Measurements from ENCODE around the gene IGLON5. TPM values are rescaled to one million over a fixed set of nuclear protein-coding genes. Genes with fewer than 3 reads are reported as not detected.

The IGLON5 gene
- polyA plus RNA-seq (ENCODE audit: insufficient read length) = 0.10 TPM

DNA sequence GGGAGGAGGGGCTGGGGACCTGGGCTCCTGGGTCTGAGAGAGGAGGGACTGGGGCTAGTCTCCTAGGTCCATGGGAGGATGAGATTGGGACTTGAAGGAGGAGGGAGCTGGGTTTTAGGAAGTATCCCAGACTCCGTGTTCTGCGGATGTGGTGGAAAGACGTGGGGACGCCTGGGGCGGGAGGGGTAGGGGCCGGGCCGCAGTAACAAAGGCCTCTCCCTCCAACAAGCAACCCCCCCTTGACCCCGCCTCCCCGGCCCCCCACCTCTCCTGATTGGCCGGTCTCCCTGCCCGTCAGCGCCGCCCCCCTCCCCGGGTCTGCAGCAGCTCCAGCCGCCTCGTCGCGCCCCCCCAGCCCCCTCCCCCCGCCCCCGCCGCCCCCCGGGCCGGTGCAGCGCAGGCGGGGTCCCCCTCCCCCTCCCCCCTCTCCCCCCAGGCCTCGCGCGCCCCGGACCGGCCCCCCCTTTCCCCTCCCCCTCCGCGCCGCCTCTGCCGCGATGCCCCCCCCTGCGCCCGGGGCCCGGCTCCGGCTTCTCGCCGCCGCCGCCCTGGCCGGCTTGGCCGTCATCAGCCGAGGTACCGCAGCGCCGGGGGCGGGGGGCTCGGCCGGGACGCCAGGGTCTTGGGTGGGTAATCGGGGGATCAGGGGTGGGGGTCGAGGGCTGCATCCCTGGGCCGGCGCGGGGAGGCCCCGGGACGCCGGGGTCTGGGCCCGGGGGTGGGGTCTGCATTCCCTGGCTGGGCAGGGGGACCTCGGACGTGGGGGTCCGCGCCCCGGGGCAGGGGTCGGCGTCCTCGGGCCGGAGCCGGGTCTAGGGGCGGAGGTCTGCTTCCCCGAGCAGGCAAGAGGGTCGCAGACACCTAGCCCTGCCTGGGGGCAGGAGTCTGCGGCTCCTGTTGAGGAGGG is at the start of gene IGLON5:
Gene IGLON5 (plus strand): TSS at position 294 of the 907 bp plus-strand sequence. CDS start 204 bp downstream, at position 498.
- DNase-seq (ENCODE audit: low read depth) = no peak

DNA sequence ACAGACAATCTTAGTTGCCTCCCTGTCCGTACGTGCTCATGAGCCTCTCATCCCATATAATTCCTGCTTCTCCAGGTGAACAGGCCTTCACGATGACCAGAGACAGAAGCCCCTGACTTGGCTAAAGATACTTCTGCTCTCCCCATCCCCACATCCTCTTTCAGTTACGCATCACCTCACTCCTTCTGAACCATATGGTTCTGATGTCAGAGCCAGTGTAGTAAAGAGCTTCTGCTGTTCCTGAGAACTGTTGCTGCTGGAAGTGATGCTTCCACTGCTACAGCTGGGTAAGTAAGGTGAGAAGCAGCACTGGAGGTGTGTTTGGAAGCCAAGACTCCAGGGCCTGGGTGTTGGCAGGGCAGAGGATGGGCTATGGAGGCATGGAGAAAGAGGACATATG is 47.6 kb upstream of the IGLON5 start:
- DNase-seq (ENCODE audit: low read depth) = no peak

DNA sequence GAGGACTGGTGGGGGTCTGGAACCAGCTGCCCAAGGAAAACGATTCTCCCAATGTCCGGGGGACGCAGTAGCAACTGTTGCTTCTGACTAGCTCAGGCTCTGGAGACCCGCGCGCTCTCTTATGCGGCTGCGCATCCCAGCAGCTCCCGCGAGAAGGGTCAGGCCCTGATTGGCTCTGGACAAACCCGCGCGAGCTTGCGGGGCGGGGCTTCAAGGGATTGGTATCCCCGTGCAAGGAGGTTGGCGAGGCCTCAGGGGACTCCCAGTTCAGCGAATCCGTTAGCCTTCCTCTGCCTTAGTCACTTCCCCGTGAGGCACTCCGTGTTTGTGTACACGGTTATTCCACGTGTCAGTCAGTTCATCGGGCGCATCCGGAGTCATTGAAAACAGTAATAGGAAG is 40.4 kb upstream of the IGLON5 start:
- DNase-seq (ENCODE audit: low read depth) = no peak

DNA sequence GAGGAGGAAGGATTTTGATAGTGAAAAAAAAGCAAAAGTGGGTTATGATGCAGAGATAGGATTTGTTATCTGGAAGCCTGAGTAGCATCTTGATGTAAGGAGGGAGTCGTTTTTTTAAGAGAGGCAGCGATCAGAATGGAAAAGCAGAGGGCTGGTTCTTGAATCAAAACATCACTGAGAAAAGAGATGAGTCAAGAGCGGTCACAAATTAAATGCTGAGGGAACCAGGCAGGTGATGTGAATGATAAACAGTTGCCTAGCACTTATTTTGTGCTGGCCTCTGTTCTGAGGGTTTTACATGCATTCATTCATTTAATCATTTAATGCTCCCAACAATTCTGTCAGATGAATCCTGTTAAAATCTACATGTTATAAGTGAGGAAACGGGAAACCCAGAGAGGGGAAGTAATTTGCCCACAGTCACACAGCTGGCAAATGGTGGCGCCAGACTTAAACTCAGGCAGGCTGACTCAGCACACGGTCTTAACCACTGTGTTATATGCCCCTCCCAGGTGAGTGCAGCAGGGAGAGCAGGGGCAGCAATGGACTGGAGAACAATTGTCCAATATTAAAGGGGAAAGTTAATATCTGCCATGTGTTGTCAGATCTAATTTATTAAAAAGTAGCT is 39.1 kb upstream of the IGLON5 start:
- DNase-seq (ENCODE audit: low read depth) = no peak

DNA sequence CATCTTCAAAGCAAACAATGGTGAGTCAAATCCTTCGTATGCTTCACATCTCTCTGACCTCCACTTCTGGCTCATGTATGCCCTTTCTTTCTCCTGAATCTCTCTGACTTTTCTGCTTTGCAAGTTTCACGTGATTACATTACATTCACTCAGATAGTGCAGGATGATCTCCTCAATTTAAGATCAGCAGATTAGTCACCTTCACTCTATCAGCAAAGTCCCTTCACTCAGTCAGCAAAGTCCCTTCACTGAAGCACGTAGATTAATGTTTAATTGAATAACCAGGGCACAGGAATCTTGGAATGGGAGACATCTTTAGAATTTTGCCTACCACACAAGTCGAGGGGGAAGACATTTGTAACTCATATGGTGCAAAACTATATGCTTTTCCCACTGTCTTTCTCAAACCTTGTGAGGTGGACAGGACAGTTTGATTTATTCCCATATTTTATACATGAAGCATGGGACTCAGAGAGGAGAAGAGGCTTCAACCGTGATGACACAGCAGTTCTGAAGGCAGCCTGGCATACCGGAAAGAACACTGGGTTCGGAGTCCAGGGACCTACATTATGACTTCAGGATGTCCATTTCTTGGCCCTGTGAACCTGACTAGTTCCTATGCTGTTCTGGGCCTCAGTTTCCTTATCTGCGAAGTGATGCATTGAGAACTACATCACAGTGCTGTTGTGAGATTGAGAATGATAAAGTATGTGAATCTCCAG is 37.2 kb upstream of the IGLON5 start:
- DNase-seq (ENCODE audit: low read depth) = no peak

DNA sequence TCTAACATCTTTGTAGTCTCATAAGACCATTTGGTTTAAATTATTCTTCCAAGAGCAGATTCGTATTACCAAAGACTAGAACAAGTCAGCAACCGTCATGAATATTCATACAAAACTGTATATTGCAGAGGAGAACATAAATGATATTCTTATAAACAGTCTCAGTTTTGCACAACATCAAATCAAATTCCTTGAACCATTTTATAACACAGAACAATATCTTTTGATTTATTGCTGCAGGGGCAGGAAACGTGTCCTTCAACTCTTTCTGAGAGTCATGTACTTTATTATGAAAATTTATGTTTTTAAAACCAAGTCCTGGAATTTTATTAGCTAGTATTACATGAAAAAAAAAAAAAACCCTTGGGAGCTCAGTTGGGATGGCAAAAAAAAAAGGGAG is 34.3 kb upstream of the IGLON5 start:
- DNase-seq (ENCODE audit: low read depth) = no peak

DNA sequence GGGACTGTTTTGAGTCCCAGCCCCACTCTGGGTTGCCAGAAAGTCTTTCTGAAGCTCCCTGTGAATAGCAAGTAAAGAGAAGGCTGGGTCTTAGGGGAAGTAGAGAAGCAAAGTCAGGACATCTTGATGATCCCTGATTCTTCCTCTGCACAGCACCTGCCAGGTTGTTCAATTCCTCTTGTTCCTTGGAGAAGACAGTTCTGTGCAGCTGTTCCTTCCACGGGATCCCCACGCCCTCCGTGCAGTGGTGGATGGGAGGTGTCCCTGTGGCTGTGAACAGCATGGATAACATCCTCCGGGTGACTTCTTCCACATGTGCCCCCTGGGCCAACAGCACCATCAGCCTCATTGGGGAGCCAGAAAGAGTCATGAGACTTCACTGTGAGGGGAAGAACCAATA is 29.1 kb upstream of the IGLON5 start:
- DNase-seq (ENCODE audit: low read depth) = no peak

DNA sequence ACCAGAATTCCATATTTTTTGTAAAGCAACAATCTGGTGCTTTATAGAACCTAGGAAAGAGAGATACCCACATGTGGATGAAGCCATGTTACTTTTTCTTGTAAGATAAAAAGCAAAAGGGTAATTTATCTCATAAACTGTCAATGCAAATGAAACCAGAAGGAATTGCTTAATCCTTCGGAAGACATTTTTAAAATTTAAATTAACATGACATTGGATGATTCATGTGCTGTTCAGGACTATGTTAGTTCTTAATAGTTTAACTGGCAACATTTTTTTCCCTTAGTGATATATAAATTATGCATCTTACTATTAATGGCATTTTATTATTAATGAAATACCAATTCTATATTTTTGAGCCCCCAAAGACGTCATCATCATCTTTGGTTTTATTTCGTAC is 25.8 kb upstream of the IGLON5 start:
- no peak for DNase-seq (ENCODE audit: low read depth)

DNA sequence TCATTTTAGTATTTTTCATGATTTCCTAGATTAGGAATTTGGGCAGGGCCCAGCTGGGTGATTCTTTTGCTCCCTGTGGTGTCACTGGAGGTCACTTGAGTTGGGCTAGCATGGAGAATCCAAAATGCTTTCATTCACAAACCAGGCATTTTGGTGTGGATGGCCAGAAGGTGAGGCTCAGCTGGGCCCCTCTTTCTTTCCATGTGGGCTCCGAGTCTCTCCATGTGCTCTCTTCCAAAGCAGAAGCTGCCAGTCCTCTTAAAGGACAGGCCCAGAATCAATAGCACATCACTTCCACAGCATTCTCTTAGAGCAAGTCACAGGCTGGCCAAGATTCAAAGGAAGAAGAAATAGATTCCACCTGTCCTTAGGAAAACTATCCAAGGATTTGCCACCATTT is 21.8 kb upstream of the IGLON5 start:
- DNase-seq (ENCODE audit: low read depth) = no peak

DNA sequence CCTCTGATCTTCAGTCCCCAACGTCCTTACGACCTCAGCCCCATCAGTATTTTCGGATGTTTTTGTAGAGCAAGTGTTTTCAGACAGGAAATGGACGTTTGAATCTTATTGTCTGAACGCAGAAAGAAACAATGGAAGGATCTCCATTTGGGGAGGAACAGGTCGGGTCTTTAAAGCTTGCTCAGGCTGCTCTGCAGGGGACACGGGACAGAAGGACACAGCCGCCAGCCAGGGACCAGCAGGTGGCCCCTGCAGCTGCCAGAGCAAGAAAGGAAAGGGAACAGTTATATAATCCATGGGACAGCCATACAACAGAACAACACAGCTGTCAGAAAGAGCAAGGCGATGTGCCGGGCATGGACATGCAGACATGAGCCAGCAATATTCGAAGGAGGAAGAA is 18.5 kb upstream of the IGLON5 start:
- no peak for DNase-seq (ENCODE audit: low read depth)

DNA sequence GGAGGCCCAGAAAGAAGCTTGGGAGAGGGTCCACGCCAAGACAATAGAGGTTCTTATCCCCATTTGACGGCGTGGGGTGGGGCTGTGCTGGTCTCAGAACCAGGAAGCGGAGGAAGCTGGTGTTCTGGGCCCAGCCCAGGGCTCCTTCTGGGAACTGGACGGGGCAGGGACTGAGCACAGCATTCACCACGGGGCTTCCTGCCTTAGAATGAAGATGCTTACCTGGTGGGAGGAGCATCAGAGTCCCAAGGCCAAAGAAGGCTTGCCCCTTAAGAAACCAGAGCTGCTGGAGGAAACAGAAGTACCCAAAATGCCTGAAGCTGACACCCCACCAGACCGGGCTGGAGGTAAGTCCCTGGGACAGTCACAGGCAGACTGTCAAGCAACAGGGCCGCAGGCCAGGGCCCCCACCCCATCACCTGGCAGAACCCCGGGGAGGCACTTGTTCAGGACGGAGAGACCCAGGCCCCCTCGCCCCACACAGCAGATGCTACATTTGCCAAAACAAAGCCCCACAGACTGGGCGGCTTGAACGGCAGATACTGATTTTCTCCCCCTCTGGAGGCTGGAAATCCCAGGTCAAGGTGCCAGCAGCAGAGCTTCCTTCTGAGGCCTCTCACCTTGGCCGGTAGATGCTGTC is 17.8 kb upstream of the IGLON5 start:
- DNase-seq (ENCODE audit: low read depth) = no peak

DNA sequence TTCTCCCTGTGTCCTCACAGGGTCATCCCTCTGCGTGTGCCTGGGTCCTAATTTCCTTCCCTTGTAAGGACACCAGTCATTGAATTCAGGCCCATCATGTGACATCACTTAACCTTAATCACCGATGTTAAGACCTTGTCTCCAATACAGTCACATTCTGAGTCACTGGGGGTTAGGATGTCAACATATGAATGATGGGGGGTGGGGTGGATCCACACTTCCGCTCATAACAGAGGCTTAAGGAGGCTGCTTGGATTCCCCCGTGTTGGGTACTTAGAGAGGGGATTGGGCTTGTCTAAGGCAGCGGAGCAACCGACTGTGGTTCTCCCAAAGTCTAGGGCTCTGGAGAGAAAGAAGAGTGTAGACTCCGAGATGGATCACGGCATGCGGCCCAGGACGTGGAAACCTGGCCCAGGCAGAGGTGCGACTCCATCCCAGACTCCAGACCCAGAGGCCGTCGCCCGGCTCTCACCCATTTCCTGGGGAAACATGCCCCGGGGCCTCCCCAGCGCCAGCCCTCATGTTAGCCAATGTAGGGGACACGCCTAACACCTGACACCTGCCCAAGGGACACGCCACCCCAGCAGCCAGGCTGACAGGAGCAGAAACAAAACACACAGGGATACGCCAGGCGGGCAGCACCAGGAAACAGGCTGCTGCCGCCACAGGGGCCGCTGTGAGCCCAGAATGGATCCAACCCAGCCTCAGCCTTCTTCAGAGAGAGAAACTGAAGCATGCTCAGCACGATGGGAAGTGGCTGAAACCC is 17.1 kb upstream of the IGLON5 start:
- no peak for DNase-seq (ENCODE audit: low read depth)

DNA sequence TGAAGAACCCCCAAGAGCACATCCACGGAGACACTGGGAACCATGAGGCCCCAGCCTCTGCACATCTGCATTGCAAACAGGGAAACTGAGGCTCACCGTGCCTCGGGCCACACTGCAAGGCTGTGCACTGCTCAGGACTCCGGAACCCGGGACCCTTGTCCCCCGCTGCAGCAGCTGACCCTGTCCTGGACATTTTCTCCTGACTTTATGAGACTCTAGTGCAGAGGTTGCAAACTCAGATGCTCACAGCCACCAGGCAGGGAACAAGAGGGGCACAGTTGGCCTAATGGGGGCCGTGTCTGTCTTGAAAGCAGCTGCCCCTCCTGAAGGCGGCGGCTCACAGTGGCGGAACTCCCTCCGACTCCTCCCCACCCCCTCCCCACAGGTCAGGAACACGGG is 16.5 kb upstream of the IGLON5 start:
- DNase-seq (ENCODE audit: low read depth) = no peak

DNA sequence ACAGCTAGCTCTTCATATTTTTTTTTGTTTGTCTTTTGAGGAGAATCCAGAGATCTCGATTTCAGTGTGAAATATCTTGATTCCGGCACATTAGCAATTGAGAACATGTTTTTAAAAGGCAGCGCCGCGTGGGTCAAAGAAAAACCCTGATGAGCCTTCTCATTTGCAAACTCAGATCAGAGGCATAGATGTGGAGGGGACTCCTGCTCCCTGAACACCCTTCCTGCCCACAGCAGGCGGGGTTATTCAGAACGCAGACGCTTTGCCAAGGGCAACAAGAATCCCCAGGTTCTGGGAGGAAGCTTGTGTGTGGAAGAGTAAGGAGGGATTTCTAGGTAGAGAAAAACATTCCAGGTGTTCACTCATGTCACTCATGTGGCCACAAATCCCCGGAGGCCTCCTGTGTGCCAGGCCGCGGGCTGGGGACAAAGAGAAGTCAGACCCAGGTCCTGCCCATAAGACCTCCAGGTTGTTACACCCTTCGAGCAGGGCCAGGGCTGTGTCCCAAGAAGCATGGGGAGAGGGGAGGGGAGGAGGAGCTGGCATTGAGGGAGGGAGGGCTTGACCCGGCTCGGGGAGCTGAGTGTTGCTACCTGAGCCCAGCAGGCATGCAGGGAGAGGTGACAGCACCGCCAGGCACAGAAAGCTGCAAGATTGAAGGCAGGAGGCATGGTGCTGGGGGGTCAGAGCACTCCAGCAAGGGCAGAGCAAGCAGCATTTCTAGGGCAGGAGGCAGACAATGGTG is 15.9 kb upstream of the IGLON5 start:
- no peak for DNase-seq (ENCODE audit: low read depth)

DNA sequence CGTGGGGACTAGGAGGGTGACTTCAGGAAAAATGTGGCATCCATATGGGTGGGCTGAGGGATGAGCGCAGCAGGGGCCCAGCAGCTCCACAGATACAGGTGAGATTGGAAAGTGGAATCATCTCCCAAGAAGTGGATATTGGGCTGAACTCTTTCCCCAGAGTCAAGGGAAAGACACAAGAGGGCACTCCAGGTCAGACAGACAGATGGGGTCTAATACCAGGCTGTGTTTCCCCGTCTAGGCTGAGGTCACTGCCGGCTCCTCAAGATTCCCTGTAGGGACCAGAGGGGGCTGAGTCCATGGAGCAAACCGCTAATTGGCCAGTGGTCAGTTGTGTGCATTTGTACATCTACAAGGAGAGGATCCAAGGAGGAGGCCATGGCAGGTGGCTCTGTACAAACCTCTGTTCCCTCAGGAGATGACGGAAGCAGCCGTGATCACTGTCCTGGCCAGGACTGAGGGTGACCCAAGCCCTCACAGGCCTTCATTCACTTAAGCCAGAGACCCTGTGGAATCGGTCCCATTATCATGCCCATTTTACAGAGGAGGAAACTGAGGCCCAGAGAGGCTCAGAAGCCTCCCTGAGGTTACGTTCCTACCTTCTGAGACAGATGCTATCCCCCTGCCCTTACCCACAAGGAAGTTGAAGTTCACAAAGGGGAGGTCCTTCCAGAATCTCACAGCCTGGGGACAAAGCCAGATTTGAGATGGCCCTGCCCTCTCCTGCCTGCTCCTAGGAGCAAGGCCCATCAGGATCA is 14.9 kb upstream of the IGLON5 start:
- no peak for DNase-seq (ENCODE audit: low read depth)

DNA sequence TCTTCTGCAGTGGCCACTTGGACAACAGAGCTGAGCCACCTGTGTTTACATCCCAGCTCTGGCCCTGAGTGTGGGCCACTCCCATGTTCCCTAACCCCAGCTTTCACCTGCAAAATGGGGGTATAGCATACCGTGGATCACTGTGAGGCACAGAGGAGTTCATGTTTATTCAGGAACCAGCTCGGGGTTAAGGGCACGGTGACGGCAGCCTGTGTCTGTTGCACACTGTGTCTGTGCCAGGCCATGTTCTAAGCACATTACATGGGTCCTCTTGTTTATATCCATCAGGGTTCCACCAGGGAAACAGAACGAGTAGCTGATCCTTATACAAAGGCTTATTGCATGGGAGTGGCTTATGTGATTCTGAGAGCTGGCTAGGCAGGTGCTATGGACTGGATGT is 14.0 kb upstream of the IGLON5 start:
- DNase-seq (ENCODE audit: low read depth) = no peak

DNA sequence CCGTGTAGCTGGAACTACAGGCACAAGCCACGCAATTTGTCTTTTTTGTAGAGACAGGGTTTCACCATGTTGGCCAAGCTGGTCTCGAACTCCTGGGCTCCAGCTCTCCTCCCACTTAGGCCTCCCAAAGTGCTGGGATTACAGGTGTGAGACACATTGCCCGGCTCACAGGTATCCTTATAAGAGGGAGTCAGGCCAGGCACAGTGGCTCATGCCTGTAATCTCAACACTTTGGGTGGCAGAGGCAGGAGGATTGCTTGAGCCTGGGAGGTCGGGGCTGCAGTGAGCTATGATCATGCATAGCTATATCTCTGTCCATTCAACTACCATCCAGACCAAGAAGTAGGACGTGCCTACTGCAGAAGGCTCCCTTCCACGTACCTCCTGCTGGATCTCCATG is 10.2 kb upstream of the IGLON5 start:
- no peak for DNase-seq (ENCODE audit: low read depth)

DNA sequence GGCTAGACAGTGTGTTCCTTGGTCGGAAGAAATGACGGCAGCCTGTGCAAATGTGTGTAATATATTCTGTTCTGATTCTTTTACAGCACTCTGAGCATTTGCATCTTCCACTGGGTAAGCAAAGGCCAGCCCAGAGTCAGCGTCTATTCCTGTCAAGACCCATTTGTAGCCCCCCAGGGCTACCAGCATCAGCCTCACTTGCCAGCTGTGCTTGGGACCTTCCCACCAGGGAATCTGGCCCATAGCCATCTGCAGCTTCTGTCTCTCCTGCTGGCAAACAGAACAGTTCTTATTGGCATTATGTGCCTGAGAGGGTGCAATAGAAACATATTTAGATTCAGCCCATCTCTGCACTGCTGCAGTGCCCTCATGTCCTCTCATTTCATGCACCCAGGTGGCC is 6.0 kb upstream of the IGLON5 start:
- DNase-seq (ENCODE audit: low read depth) = no peak

DNA sequence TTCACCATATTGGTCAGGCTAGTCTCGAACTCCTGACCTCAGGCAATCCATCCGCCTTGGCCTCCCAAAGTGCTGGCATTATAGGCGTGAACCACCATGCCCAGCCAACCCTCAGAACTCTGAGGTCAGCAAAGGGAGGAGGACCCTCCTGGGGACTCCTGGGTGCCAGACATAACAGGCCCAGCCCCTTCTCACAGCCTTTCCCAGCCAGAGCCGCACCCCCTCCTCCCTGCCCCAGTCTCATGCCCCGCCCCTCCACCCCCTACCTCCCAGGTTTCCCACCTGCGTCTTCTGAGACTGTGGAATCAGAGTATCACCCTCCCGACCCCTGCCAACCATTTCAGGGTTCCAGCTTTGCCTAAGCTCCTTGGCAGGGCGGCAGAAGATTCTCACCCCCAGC is 5.2 kb downstream of the IGLON5 start:
- no peak for DNase-seq (ENCODE audit: low read depth)

DNA sequence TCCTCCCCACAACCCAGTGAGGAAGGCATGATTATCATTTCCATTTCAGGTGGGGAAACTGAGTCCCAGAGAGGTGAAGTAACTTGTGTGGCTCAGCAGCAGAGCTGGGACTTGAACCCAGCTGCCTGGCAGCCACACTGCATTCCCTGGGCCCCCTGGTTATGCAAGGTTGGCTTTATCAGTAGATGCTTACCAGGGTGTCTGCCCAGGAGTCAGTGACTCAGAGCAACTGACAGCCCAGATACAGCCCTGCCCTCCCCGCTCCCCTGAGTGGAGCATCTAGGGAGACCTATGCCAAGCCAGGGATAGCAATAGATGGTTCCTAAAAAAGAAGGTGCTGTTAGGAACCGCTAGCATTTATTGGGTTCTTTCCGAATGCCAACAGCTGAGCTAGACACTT is 5.9 kb downstream of the IGLON5 start:
- no peak for DNase-seq (ENCODE audit: low read depth)

All from forelimb muscle (tissue), 1 donor.